Hindlimb muscle (tissue), 1 donor: Measurements from ENCODE around the gene ETS2. TPM values are rescaled to one million over a fixed set of nuclear protein-coding genes. Genes with fewer than 3 reads are reported as not detected.
"Not testable (repeated sequence)": the region's sequence is repeated elsewhere in the genome, so short reads cannot be mapped to it uniquely, and the experiment has no call there.

Source experiments
- DNase-seq: peaks from one replicate; pipeline ENCODE4 v3.0.0-alpha.2; 2013
- polyA plus RNA-seq: library from polyadenylated mRNA; unstranded; fragments of 120-200 nt; gene quantifications from one replicate; pipeline ENCODE4 v1.2.1, GENCODE V29; 2013; ENCODE audit not compliant: insufficient read length

ETS2 gene
- polyA plus RNA-seq, 1 donor = 31.3 TPM

DNA sequence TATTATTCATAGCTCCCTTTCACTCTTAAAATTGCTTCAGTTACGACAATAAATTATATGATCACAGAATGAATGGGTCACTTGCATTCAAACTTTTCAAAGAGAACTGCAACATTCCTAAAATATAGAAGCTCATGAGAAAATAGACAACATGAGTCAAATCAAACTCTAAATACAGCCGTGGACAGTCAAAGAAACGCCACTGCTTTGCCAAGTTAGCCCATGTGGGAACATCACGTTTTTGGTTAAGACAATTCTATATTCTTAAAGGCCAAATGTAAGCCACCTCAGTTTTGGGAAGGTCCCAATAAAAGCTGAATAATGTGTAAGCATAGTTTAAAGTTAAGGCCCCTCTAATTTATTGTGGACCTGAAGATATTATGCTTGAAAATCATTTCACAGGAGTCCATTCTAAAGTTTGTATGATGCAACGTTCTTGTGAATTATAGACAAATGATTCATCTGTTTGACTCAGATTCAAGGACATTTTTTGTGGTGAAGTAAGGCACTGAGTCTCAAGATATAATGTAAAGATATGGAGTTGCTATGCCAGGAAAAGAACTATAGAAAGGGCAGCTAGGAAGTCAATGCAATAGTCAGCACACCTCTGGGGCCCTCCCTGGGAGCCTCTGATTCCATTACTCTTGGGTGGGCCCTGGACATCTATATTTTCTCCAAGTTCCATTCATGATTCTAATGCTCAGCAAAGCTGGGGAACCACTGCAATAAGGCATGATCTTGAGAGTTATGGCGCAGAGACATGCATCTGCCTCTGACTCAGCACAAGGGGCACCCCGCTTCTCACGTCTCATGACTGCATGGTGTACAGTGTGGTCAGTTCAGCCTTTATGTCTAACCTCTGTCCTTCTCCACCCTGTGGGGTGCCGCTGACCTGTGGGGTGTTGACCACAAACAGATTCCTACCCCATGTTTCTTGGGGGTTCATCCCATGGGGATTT, 33.9 kb downstream of the ETS2 start:
- no peak for DNase-seq

DNA sequence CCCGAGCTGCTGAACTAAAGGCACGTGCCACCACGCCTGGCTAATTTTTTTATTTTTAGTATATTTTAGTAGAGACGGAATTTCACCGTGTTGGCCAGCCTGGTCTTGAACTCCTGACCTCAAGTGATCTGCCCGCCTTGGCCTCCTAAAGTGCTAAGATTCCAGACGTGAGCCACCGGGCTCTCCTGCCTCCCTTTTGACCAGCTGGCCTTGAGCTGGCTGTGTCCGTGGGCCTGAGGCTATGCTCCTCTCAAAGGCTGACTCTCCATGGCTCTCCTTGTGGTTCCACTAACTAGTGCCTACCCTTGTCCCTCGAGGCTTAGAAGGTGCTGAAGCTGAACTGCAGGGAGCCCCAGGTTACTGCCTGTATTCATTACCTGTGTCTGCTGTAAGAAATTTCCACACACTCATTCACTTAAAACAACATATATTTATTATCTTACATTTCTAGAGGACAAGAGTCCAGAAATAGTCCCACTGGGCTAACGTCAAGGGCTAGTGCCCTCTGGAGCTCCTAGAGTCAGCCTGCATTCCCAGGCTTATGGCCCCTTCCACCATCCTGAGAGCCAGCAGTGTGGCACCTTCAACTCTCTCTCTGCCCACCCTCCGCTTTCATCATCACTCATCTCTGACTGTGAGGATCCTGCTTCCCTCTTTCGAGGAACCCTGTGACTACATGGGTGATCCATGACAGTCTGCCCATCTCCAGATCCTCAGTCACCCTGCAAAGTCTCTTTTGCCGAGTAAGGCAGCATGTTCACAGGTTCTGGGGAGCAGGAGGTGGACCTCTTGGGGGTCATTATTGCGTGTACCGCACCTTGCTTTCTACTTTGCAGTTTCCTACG, 34.9 kb downstream of the ETS2 start:
- no peak for DNase-seq

DNA sequence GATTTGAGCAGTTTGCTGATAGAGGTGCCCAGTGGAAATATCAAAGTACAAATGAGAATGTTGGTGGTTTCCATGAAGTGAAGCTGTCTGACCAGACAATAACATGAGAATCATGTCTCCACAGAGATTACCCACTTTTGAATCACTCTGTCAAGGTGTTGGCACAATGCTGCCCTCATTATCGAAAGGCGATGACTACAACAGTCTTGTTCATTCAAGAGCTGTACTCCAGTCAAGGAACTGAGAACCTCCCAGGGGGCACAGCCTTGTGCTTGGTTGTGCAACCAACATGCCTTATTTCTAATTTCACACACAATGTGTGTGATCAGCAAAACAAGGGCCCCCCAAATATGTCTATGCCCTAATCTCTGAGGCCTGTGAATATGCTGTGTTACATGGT, 35.7 kb downstream of the ETS2 start:
- DNase-seq = no peak

DNA sequence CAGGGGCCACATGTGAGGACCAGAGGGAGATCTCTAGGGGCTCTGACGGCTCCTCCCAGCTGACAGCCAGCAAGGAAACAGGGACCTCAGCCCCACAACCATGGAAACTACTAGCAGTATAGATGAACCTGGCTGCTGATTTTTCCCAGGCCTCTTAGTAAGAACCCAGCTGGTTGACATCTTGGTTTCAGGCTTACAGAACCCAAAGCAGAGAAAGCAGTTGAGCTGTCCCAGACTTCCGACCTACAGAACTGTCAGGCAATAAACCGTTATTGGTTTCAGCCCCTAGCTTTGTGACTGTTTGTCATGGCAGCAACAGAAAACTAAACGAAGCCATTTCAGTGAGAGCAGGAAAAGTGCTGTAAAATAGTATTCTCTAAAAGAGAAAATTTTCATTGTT, 36.4 kb downstream of the ETS2 start:
- DNase-seq = no peak

DNA sequence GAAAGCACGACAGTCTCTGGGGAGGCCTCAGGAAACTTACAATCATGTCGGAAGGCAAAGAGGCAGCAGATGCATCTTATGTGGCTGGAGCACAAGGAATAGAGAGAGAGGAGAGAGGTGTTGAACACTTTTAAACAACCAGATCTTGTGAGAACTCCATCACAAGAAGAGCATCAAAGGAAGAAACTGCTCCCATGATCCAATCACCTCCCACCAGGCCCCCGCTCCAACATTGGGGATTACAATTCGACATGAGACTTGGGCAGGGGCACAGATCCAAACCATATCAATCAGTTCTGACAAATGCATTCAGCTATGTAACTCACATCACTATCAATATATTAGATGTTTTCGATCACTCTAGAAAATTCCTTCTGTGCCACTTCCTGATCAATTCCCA, 37.6 kb downstream of the ETS2 start:
- DNase-seq = no peak

DNA sequence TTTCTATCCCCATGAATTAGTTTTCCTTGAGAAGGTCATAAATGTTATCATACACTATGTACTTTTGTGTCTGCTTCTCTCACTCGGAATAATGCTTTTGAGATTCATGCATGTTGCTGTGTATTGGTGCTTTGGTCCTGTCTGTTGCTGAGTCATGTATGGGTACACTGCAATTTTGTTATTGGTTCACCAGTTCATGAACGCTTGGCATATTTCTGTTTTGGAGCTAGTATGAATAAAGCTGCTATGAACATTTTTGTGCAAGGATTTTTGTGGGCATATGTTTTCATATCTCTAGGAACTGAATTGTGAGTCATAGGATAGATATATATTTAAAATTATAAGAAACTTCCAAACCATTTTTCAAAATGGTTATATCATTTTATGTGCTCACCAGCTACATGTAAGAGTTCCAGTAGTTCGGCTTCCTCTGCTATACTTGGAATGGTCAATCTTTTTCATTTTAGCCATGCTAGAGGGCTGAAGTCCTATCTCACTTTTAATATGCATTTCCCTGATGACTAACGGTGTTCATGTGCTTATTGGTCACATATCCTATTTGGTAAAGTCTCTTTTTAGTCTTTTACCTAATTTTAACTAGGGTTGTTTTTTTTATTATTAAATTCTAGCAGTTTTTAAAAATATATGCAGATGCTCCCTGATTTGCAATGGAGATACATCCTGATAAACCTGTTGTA, 38.2 kb downstream of the ETS2 start:
- DNase-seq = no peak

DNA sequence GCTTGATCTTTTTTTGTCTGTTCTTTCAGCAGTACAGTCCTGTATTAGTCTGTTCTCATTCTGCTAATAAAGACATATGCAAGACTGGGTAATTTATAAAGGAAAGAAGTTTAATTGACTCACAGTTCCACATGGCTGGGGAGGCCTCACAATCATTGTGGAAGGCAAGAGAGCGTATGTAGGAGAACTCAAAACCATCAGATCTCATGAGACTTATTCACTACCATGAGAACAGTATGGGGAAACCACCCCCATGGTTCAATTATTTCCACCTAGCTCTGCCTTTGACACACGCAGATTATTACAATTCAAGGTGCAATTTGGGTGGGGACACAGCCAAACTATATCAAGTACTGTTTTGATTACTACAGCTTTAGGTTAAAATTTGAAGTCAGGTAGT, 39.6 kb downstream of the ETS2 start:
- DNase-seq = not testable (repeated sequence)

DNA sequence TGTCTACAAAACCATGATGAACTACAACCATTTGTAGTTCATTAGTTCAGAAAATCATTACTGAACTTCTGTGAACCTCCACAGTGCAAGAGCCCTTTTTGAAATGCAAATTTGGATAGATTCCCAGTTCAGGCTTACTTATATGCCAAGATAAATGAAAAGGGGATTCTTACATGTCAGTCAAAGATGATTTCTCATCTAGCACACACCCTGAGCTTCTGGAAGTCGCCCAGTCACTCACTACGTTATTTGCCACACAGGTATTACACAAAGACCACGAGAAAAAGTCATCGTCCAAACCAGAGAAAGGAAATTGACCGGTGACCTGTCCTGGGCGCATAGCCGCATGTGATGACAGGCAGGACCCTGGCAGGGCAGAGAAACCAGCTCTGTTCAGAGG, 41.8 kb downstream of the ETS2 start:
- DNase-seq = no peak

DNA sequence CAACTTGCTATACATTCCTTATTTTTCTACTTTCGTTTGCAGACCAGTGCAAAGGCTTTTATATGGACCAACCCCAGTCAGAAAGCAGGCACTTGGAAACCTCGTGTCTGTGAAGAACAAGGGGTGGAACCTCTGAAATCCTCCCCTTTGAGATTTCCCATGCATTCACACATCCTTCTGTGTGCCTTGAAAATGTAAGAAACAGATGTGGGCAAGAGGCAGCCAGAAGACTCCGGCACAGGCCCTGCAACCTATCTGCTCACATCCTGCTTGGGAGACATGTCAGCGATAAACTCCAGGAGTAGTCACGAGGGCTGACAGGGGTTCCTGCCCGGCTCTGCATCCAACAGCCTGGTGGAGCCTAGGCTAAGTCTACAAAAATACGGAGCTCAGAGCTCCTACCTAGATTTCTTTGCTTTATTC, 42.5 kb downstream of the ETS2 start:
- peak; percentile 80 for DNase-seq

DNA sequence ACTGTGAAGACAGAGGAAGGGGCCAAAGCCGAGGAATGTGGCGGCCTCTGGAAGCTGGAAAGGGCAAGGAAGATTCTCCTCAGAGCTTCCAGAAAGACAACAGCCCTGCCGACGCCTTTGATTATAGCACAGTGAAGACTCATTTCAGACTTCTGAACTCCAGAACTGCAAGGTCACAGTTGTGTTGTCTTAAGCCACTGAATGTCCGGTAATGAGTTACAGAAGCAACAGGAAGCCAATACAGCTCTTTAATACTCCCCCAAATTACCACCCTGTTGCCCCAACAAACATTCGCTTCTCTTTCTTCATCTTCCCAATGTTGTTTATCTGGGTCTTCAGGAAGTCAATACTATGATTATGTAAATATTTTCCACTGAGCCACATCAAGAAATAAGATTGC, 44.0 kb downstream of the ETS2 start:
- DNase-seq = no peak

DNA sequence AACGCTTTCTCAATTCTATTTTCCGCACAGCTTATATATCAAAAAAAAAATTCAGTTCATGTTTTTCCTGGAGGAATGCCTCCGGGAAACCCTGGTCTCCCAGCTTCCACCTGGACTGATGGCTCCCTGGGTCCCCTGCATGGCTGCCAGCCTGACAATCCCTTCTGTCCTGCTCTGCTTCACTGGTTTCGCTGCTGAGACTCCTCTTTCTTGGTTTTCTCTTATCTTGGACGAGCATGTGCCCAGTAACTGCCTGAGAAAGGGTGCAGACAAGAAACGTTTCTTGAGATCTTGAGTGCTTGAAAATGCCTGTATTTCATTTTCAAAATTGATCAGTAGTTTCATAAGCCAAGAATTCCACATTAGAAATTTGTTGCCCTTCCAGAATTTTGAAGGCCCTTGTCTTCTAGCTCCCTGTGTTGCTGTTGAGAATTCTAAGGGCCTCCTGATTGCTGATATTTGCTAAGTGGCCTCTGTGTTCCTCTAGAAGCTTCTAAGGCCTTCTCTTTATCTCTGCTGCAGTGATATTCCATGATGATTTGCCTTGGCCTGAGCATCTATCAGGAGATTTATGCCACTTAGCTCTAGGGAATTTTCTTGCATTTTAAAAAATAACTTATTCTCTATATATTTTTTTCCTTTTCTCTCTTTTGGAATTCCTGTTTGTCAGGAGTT, 44.7 kb downstream of the ETS2 start:
- no peak for DNase-seq

DNA sequence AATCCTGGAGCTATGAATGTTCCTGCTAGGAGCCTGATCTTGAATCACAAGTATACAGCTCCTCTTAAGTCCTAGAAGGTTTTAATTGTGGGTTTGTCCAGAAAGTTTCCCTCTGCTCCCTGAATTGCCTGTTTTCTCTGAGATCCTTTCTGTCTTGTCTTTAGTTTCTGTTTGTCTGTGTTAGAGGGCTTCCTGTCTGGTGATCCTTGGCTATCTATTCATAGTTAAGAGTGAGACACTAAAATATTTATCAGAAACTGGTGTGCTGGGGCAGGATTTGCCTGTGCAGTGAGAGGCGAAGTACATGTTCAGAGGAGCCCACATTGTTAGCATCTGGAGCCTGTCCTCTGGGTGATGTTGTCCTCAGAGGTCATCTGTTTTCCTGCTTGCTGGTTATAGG, 45.4 kb downstream of the ETS2 start:
- no peak for DNase-seq

DNA sequence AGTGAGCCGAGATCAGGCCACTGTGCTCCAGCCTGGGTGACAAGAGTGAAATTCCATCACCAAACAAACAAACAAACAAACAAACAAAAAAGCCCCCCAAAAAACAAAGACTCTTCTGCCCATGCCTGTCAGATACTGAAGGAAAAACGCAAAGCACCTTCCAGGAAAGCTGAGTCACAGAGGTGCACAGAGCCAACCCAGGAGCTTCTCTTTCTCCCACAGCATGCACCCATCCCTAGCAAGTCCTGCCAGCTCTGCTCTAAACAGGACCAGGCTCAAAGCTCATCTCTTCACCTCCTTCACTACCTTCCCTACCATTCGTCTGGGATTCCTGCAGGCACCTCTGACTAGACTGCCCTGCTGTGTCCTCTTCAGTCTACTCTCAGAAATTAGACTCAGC, 46.5 kb downstream of the ETS2 start:
- DNase-seq = no peak

DNA sequence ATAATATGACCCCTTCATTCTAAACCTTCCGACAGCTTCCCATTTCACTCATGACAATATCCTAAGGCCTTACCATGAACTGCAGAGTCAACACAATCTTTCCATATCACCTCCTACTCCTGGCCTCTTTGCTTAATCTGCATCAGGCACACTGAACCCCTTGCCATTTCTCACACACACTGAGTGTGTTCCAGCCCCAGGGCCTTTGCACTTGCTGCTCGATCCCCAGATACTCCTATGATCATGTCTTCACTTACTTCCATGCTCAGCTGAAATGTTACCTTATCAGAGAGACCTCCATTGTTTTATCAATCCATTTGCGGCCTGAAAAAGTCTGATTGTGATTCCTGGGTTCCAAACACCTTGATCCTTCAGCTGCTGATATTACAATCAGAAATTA, 47.0 kb downstream of the ETS2 start:
- no peak for DNase-seq

DNA sequence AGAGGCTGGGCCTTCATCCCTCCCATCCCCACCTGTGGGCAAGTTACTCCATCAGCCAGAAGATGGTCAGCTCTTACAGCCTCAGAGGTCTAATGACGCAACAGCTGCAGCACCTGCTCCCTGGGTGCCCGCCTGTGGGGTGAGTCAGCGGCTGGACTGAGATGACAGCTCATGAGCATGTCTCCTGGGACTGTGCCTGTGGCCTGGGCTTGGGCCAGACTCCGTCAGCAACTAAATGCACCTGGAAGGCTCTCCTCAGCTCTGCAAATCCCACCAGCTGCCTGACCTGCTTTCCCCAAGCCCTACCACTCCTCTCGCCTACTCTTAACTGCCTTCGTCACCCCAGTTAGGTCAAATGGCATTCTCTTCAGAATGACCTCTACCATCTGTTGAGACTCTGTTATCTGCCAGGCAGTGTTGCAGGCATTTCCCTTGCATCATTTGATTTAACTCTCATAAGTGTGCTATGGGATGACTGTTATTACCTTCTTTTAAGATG, 47.7 kb downstream of the ETS2 start:
- no peak for DNase-seq

DNA sequence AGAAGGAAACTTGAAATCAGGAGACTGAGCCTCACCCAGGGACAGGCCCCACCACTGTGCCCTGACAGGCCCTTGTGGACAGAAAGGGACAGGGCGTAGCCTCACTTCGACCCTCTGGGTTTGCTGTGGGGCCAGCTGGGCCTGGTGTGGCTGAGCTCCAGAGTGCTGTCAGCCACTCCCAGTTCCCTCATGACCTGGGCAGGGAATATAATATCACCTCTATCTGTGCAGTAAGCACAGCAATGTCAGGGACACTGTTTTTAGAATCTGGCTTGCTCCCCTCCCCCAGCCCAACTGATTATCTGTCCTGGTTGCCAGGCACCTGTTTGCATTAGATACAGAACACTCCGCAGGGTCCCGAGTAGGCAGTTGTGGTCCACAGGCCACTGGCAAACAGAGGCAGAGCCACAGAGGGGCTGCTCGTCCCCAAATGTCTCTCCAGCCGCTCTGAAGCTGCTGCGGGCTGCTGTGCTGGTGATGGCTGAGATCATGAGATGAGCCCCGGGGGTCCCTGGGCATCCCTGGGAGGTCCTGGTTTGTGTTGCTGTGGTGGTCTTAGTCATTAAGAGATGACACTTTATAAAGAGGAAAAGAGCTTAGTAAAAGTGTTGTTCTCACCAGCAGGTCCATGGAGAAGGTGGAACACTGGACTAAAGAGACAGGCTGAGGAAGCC, 51.6 kb downstream of the ETS2 start:
- DNase-seq = no peak

DNA sequence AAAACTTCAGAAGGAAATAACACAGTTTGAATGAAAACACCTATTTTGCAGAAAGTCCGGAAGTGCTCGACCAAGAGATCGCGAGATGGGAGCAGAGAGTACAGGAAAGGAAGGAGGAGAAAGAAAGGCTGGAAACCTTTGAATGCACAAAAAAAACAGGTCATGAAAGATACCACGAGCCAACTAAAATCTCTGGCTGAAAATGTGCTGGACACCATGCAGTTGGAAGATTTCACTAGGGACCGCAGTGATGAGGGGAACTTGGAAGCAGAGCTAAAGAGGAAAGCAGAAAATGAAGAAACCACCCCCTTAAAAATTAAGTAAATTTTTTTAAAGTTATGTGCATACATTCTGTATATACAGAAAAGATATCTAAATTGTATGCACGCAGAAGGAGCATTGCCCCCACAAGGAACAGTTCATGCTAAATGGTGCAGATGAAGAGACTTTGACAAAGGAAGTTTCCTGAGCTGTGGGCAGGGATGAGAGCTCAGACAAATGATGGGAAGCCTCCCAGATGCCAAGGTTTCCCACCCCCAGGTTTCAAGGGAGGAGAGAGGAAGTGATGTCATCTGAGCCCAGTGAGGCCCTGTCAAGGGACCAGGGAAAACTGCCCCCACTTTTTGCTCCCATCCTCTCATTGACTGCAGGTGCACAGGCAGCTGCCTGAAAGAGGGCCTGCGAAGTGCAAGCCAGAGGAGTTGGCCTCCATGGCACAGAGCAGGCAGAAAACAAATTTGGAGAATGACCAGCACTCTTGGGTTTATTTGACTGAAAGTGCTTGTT, 52.5 kb downstream of the ETS2 start:
- DNase-seq = peak; percentile 29

DNA sequence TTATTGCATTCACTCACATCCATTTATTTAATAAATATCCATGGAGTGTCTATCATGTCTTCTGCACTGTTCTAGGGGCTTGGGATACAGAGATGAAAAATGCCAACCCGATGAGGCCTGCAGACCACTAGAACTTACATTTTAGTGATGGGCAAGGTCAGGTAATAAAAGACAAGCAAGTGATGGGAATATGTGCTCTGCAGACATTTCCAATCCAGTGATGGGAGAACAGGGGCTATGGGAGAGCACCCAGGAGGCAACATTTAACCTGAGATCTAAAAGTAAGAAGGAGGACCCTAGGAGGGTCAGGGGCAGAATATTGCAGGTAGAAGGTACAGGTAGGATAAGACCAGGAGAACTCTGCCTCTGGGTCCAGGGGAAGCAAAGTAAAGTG, 53.1 kb downstream of the ETS2 start:
- DNase-seq = no peak

DNA sequence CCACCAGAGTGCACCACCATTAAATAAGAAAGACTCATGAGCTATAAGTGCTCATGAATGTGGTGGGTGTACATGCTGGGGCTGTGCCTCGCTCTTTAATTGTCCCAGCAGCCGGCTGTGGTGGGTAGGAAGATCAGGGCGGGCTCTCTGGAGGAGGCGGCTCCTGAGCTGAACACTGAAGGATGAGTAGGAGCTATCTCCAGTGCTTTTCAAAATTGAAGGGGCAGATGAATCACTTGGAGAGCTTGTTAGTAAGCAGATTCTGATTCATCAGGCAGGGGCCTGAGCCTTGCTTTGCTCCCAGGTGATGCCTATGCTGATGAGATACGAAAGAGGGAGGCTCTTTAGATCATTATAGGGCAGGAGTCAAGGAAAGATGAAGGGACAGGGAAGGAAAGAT, 54.1 kb downstream of the ETS2 start:
- DNase-seq = no peak

DNA sequence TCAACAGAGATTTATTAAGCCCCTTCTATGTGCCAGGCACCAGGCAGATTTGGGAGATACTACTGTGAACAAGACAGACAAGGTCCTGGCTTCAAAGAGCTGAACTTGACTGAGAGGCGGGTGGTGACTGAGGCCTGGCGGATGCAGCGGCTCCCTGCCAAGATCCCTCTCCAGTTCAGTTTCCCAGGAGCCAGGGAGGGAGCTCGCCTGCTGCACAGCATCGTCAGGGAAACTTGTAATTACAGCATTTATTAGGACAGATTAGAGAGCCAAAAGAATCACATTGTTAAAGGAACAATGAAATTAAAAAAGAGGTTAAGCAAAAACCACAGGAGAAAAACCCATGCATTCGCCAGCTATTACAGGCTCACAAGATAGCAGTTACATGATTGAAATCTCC, 55.3 kb downstream of the ETS2 start:
- peak; percentile 48 for DNase-seq
